Fibroblast of pulmonary artery (primary cell): Measurements from ENCODE around the gene AFAP1L2.

Experiments
- DNase-seq: peaks from one replicate; pipeline ENCODE4 v3.0.0-alpha.2; 2010; ENCODE audit warnings: low read depth
- H3K4me3 ChIP-seq: replicated peaks from 2 replicates; pipeline ENCODE4 v1.5.1; 2011; ENCODE audit warnings: low read depth, mild to moderate bottlenecking, control low read depth, low read length, moderate library complexity
- TF ChIP-seq, protein P1 (sequence below): IDR thresholded peaks from 2 replicates; pipeline ENCODE4 v1.5.1; 2011; ENCODE audit warnings: mild to moderate bottlenecking, control low read depth, low read length, inconsistent platforms; ENCODE audit errors: missing control alignments

The AFAP1L2 gene

DNA sequence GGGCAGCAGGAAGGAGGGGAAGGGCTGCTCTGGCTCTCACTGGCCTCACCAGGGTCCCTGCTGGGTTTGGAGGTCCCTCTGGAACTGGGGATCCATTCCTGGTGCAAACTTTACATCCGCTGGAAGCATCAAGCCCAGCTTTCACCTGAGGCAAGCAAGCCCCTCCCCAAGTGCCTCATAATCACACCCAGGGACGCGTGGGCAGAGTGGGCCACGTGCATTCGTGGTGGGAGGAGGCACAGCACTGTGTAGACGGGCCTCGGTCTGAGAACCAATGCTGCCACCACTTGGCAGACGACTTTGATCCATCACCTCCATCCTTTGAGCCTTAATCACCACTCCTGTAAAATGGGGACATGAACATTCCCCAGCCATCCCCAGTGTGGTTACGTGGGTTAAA, 91.2 kb downstream of the AFAP1L2 start:
- H3K4me3 ChIP-seq: no peak overlapping the region
- no peak for DNase-seq
- TF ChIP-seq, protein P1, sequence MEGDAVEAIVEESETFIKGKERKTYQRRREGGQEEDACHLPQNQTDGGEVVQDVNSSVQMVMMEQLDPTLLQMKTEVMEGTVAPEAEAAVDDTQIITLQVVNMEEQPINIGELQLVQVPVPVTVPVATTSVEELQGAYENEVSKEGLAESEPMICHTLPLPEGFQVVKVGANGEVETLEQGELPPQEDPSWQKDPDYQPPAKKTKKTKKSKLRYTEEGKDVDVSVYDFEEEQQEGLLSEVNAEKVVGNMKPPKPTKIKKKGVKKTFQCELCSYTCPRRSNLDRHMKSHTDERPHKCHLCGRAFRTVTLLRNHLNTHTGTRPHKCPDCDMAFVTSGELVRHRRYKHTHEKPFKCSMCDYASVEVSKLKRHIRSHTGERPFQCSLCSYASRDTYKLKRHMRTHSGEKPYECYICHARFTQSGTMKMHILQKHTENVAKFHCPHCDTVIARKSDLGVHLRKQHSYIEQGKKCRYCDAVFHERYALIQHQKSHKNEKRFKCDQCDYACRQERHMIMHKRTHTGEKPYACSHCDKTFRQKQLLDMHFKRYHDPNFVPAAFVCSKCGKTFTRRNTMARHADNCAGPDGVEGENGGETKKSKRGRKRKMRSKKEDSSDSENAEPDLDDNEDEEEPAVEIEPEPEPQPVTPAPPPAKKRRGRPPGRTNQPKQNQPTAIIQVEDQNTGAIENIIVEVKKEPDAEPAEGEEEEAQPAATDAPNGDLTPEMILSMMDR: no peak

DNA sequence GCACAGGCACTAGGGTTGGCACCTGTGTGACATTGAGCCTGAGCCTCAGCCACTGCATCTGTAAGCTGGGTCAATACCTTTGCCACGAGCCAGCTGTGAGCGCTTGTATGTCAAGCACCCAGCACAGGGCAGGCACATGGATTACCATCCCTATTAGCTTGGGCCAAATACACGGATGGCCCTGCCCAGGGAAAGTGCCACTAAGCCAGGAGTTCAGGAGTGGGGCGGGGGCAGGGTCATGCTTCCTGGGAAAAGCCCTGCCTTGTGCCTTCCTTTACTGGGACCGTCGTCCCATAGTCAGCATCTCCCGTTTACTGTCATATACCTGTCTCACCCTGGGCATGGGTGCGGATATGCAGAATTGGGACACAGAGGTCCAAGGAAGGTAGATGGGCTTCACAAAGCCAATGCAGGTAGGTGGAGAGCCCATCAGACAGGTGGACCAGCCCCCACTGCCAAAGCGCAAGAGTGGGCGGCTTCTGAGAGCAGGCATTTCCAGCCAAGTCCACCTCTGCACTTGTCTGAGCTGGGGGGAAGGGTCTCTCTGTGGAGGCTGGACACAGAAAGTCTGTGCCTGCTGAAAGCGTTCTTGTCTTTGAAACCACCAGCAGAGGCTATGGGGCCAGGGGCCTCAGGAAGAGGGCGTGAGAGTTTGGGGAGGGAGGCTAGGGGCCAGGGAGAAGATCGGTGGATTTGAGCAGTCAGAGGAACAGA, 92.6 kb downstream of the AFAP1L2 start:
- TF ChIP-seq, protein P1: no peak
- no peak overlapping the region for H3K4me3 ChIP-seq
- DNase-seq: no peak

DNA sequence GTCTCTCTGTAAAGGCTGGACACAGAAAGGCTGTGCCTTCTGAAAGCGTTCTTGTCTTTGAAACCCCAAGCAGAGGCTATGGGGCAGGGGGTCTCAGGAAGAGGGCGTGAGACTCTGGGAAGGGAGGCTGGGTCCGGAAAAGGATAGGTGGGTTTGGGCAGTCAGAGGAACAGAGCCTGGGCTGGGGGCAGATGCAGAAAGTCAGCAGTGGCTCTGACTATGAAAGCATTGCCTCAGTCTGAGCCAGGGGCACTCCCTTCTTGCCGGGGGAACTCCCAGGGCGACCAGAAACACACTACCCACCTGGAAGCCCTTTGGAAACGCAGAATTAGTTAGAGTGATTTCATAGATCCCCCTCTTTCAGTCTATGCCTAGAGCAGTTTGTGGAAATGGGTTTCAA, 93.3 kb downstream of the AFAP1L2 start:
- no peak overlapping the region for H3K4me3 ChIP-seq
- DNase-seq: no peak
- TF ChIP-seq, protein P1: no peak

DNA sequence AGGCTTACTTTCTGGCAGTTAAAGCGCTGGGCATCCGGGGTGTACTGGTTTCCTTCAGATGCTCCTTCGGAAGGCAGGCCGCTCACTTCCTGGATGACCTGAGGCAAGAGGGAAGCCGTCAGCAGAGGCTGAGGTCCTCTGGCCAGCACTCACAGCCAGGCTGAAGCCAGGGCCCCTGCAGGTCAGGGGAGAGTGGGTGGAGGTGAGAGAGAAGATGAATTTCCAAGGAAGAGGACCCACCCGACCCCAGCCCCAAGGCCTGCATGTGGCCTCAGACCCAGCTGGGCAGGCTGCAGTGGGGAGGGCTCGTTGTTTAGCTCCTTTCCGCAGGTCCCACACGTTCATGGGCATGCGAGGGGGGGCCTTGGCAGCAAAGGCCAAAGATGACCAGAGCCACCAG, 94.0 kb downstream of the AFAP1L2 start:
- DNase-seq: no peak
- H3K4me3 ChIP-seq: no peak overlapping the region
- TF ChIP-seq, protein P1: no peak

DNA sequence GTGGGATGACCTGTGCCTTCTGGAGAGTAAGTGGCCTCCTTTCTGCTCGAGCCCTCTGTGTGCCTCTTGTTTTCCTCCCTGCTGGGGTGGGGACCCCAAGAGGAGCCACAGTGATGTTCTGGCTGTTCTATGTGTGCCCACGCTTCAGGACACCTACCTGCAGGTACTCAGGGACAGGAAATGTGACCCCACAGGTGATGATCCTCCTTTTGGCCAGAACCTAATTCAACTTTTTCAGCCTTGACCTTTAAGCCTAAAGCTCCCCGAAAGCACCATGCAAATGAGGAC, 95.0 kb downstream of the AFAP1L2 start:
- TF ChIP-seq, protein P1: no peak
- DNase-seq: no peak
- no peak overlapping the region for H3K4me3 ChIP-seq

DNA sequence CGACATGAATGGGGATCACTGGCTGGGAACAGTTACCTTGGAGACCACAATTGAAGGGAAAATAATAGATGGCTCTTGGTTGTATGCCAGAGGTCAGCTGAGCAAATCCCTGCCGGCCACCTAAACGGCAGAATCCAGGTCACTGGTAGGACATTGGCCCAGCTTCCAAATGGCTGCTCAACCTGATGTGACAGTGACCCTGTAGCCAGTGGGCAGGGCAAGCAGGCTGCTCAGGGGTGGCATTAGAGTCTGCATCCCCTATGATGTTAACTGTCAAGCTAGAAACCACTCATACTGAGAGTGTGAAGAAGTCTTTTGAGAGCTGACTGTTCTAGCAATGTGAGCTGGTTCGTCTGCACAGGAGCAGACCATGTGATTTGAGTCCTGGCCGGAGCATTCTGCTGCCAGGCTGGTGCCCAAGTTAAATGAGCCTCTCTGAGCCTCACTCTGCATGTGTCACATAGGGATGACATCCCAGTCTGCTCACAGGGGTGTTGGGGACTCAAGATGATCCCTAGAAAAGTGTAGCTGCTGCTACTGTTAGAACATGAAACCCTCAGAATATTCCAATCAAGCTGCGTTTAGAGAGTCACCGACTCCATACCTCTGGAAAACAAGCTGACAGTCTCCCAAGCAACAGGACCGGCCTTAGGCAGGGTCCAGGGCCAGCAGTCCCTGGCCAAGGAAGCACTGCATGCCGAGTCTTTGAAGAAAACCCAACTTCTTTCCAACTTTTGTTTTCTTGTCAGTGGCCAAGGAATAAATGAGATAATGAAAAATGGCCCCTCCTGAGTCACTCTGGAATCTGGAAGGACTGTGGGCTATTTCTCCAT, 95.6 kb downstream of the AFAP1L2 start:
- TF ChIP-seq, protein P1: no peak
- peak; percentile 30 for DNase-seq
- H3K4me3 ChIP-seq: no peak overlapping the region
